Lung (tissue), 12 donors: ENCODE results near the gene AP3S1. TPM values are rescaled to one million over a fixed set of nuclear protein-coding genes. Genes with fewer than 3 reads are reported as not detected.

Experiments used
- ATAC-seq: fragments of 200-7000 bp; cut with Tn5 transposase; one replicate; pipeline ENCODE4 v1.9.1; 2020; ENCODE audit warnings: moderate number of reproducible peaks; ENCODE audit not compliant: insufficient read depth, low FRiP score
- DNase-seq, 3 donors: peaks; one replicate each; pipeline ENCODE4 v3.0.0-alpha.2; 2013 to 2017
- H3K27ac ChIP-seq, 2 donors: one replicate each; pipeline ENCODE4 v1.5.1; 2013; ENCODE audit warnings: mild to moderate bottlenecking in 2 of 2, moderate library complexity in 2 of 2, control low read depth in 1 of 2, inconsistent platforms in 1 of 2, low read depth in 1 of 2, low read length in 1 of 2
- H3K27me3 ChIP-seq, 3 donors: one replicate each; pipeline ENCODE4 v1.5.1; 2013; ENCODE audit warnings: low read length in 2 of 3; ENCODE audit not compliant: control insufficient read depth in 3 of 3, insufficient read depth in 3 of 3
- H3K36me3 ChIP-seq, 4 donors: one replicate each; pipeline ENCODE4 v1.5.1; 2013; ENCODE audit warnings: low read length in 4 of 4, mild to moderate bottlenecking in 1 of 4, moderate library complexity in 1 of 4; ENCODE audit not compliant: control insufficient read depth in 4 of 4, insufficient read depth in 4 of 4
- H3K4me1 ChIP-seq, 5 donors: one replicate each; pipeline ENCODE4 v1.5.1; 2013; ENCODE audit warnings: low read length in 5 of 5, mild to moderate bottlenecking in 2 of 5, moderate library complexity in 1 of 5; ENCODE audit not compliant: control insufficient read depth in 5 of 5, insufficient read depth in 5 of 5
- H3K4me3 ChIP-seq: one replicate; pipeline ENCODE4 v1.5.1; 2013; ENCODE audit warnings: mild to moderate bottlenecking, control low read depth, moderate library complexity
- H3K9ac ChIP-seq, 2 donors: one replicate each; pipeline ENCODE4 v1.5.1; 2013; ENCODE audit warnings: low read length in 2 of 2, control low read depth in 1 of 2; ENCODE audit not compliant: insufficient read depth in 1 of 2
- H3K9me3 ChIP-seq, 4 donors: one replicate each; pipeline ENCODE4 v1.5.1; 2013; ENCODE audit warnings: low read length in 3 of 4, mild to moderate bottlenecking in 1 of 4, moderate library complexity in 1 of 4; ENCODE audit not compliant: control insufficient read depth in 4 of 4, insufficient read depth in 3 of 4
- CTCF ChIP-seq: IDR thresholded peaks from 2 replicates; pipeline ENCODE4 v1.5.1; 2012; ENCODE audit warnings: mild to moderate bottlenecking; ENCODE audit errors: control extremely low read depth, extremely low read depth
- WGBS, 2 donors: extraction: QIAGEN DNeasy Blood & Tissue Kit; methylation state at CpG; one replicate each; pipeline ENCODE4 v1.1.7; 2013; 5-methylcytosine and 5-hydroxymethylcytosine counted together
- polyA plus RNA-seq, 2 donors: library from polyadenylated mRNA; stranded (reverse); fragments of 200-250 nt; gene quantifications; one replicate each; pipeline ENCODE4 v1.2.1, GENCODE V29; 2013
- total RNA-seq, 2 donors: library from RNA; depleted of rRNA in 1 of 2; stranded (reverse); fragments of >200 nt in 1 of 2; gene quantifications; one replicate each; pipeline ENCODE4 v1.2.1, GENCODE V29; 2014 to 2021
- donor health status: control.
- donor health status: control.
- donor health status: Bipolar disorder and iron deficiency.
- donor health status: healthy.
- donor health status: DM: yes; HTN: yes; CAD: no.

The AP3S1 gene
- total and polyA plus RNA-seq, 4 donors, result 45.8 to 90.4 (median 54.7) TPM

- no peak for DNase-seq
- no peaks in the 10 kb centered on the region for H3K27me3 ChIP-seq
- H3K9me3 ChIP-seq, result peaks cover 0 to 2% (median 0%) of the 10 kb centered on the region in 4 donors
- H3K27ac ChIP-seq, result no peak overlapping the region
- H3K4me3 ChIP-seq, result no peak overlapping the region
- H3K4me1 ChIP-seq, result no peaks in the 10 kb centered on the region
- ATAC-seq, result no peak
- no peak for TF ChIP-seq CTCF
- WGBS, 2 donors, result 94 to 100% methylated on average over 1 of the region's 1 CpG
- no peaks in the 10 kb centered on the region for H3K36me3 ChIP-seq
- no peak overlapping the region for H3K9ac ChIP-seq
These were observed 94.3 kb downstream of the AP3S1 start for GRCh38 chr5:115936031-115936430.

GRCh38 chr5:115939059-115939458 lies 97.3 kb downstream of the AP3S1 start:
- WGBS, 2 donors, result 77 to 89% methylated on average over 4 of the region's 4 CpGs
- H3K36me3 ChIP-seq, result no peaks in the 10 kb centered on the region
- DNase-seq (no peak), ATAC-seq (no peak)
- H3K4me3 ChIP-seq, result no peak overlapping the region
- no peak overlapping the region for H3K9ac ChIP-seq
- H3K27ac ChIP-seq, result no peak overlapping the region
- H3K4me1 ChIP-seq, result no peaks in the 10 kb centered on the region
- H3K27me3 ChIP-seq, result no peaks in the 10 kb centered on the region
- peaks cover 0 to 2% (median 0%) of the 10 kb centered on the region in 4 donors for H3K9me3 ChIP-seq
- no peak for TF ChIP-seq CTCF

- TF ChIP-seq CTCF, result no peak
- H3K9ac ChIP-seq, result no peak overlapping the region
- H3K27ac ChIP-seq, result no peak overlapping the region
- no peak for DNase-seq
- no peaks in the 10 kb centered on the region for H3K4me1 ChIP-seq
- 60 to 85% methylated on average over 3 to 4 of the region's 4 CpGs for WGBS, 2 donors
- no peaks in the 10 kb centered on the region for H3K27me3 ChIP-seq
- H3K9me3 ChIP-seq, result no peaks in the 10 kb centered on the region
- ATAC-seq, result no peak
- H3K36me3 ChIP-seq, result no peaks in the 10 kb centered on the region
- no peak overlapping the region for H3K4me3 ChIP-seq
These were observed 98.5 kb downstream of the AP3S1 start for GRCh38 chr5:115940080-115940810.
